SHP77 (cell line): ENCODE results near the gene CTRB1.
"Not testable (repeated sequence)": the region's sequence is repeated elsewhere in the genome, so short reads cannot be mapped to it uniquely, and the experiment has no call there.

Experiments
- DNase-seq, 2 experiments: peaks; one replicate each; lab custom pipeline; 2025; lab: John Stamatoyannopoulos, UW

The CTRB1 gene

GRCh38 chr16:75240633-75241032, 21.8 kb downstream of the CTRB1 start:
- not testable (repeated sequence) for DNase-seq

GRCh38 chr16:75241412-75241811, 22.6 kb downstream of the CTRB1 start:
- no peak for DNase-seq

- DNase-seq = no peak
Observed at GRCh38 chr16:75241955-75242354, 23.2 kb downstream of the CTRB1 start.

GRCh38 chr16:75242436-75243078, 23.8 kb downstream of the CTRB1 start:
- DNase-seq = not testable (repeated sequence)

GRCh38 chr16:75243667-75244224, 25.0 kb downstream of the CTRB1 start:
- no peak for DNase-seq

GRCh38 chr16:75244225-75244809, 25.5 kb downstream of the CTRB1 start:
- no peak for DNase-seq

- DNase-seq = no peak
Observed at GRCh38 chr16:75244844-75245758, 26.3 kb downstream of the CTRB1 start.

GRCh38 chr16:75246504-75247205, 27.9 kb downstream of the CTRB1 start:
- no peak for DNase-seq

- no peak for DNase-seq
Observed at GRCh38 chr16:75247249-75247648, 28.5 kb downstream of the CTRB1 start.

- DNase-seq = no peak
Observed at GRCh38 chr16:75248142-75248535, 29.4 kb downstream of the CTRB1 start.

GRCh38 chr16:75248536-75249380, 30.0 kb downstream of the CTRB1 start:
- DNase-seq = no peak

GRCh38 chr16:75249441-75249840, 30.7 kb downstream of the CTRB1 start:
- no peak for DNase-seq

GRCh38 chr16:75250089-75250808, 31.5 kb downstream of the CTRB1 start:
- DNase-seq = no peak

- DNase-seq = no peak
Observed at GRCh38 chr16:75250809-75251279, 32.1 kb downstream of the CTRB1 start.

- peak; percentile 65 to 87 for DNase-seq
Observed at GRCh38 chr16:75251280-75252048, 32.7 kb downstream of the CTRB1 start, which contains the start of gene BCAR1. TSS of gene BCAR1 (minus strand) at chr16:75251624. CDS start at chr16:75251482, 142 bp downstream.

- DNase-seq = no peak
Observed at GRCh38 chr16:75252049-75252864, 33.5 kb downstream of the CTRB1 start.

- no peak for DNase-seq
Observed at GRCh38 chr16:75252946-75253911, 34.4 kb downstream of the CTRB1 start.
